ENCODE data around the gene SMOC1.

SMOC1 gene

DNA sequence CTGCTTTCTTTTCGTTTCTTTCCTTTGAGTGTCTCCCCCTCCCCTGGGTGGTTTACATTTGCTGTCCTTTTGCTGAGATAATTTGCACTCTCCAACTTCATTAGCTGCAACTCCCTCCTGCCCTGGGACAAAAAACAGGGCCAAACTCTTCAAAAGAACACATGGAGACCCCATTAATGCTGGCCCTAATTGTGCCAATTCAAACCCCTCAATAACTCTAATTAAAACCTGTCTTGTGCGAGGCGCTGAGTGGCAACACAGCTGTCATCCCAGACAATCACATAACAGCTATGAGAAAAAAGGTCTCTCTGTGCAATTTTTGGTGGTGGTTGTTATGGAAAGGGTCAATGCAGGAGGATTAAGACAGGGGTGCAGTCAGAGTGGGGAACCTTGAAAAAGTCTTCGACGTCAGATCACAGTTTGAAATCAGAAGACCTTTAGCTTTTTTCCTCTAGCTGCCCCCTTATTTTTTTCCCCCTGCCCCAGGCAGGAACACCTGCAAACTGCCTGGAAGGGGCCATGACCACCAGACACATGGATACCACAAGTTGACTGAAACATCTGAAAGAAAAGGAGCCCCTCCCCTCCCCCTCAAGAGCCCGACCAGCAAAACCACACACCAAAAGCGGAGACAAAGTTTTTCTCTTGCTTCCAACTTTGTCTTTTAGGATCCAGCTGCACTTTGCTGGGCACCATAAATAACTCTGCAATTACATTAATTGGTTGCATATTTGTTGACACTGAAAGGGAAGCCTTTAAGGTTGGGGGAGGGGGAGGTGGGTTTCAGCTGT, 26.5 kb upstream of the SMOC1 start:
- Histone ChIP-seq H3K27ac (no peak overlapping the region), H3K4me3 (no peak overlapping the region)
- peak; percentile 14 for DNase-seq (ENCODE audit: low spot score)
- TF ChIP-seq, protein P1, sequence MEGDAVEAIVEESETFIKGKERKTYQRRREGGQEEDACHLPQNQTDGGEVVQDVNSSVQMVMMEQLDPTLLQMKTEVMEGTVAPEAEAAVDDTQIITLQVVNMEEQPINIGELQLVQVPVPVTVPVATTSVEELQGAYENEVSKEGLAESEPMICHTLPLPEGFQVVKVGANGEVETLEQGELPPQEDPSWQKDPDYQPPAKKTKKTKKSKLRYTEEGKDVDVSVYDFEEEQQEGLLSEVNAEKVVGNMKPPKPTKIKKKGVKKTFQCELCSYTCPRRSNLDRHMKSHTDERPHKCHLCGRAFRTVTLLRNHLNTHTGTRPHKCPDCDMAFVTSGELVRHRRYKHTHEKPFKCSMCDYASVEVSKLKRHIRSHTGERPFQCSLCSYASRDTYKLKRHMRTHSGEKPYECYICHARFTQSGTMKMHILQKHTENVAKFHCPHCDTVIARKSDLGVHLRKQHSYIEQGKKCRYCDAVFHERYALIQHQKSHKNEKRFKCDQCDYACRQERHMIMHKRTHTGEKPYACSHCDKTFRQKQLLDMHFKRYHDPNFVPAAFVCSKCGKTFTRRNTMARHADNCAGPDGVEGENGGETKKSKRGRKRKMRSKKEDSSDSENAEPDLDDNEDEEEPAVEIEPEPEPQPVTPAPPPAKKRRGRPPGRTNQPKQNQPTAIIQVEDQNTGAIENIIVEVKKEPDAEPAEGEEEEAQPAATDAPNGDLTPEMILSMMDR (IDR thresholded peaks at IDR 0.05) = no peak

DNA sequence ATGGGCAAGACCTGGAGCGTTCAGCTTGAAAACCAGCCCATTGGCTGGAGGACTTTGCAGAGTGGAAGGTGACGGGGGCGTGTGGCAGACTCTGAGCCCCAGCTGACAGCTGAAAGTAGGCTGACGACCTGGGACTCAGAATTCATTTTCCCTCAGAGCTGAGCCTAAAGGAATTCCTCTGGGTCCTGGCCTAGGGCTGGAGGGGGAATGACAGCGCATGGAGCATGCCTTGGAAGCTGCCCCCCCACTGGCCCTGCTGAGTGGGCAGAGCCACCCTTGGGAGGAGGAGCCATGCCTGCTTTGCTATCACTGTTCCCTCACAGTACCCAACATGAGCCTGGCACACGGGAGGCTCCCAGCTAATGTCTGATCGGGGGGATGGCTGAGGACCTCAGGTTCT, 25.4 kb upstream of the SMOC1 start:
- TF ChIP-seq, protein P1 (IDR thresholded peaks at IDR 0.05) = no peak
- H3K27ac ChIP-seq = no peak overlapping the region
- no peak overlapping the region for H3K4me3 ChIP-seq
- peak; percentile 35 for DNase-seq (ENCODE audit: low spot score)

DNA sequence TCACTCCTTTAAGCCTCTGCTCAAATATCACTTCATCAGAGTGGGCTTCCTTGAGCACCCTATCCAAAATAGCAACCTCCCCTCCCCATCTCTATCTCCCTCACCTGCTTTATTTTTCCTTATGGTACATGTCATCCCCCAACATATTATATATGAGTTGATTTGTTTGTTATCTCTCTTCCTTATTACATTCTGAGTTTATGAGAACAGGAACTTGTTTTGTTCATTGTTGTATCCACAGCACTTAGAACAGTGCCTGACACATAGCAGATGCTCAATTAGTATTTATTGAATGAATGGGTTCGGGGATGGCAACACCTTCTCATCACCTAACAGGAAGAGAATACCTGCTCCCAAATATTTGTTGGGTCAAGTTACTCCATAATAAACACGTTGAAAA, 24.6 kb upstream of the SMOC1 start:
- H3K4me3 ChIP-seq = no peak overlapping the region
- H3K27ac ChIP-seq = no peak overlapping the region
- TF ChIP-seq, protein P1 (IDR thresholded peaks at IDR 0.05) = no peak
- DNase-seq (ENCODE audit: low spot score) = no peak

DNA sequence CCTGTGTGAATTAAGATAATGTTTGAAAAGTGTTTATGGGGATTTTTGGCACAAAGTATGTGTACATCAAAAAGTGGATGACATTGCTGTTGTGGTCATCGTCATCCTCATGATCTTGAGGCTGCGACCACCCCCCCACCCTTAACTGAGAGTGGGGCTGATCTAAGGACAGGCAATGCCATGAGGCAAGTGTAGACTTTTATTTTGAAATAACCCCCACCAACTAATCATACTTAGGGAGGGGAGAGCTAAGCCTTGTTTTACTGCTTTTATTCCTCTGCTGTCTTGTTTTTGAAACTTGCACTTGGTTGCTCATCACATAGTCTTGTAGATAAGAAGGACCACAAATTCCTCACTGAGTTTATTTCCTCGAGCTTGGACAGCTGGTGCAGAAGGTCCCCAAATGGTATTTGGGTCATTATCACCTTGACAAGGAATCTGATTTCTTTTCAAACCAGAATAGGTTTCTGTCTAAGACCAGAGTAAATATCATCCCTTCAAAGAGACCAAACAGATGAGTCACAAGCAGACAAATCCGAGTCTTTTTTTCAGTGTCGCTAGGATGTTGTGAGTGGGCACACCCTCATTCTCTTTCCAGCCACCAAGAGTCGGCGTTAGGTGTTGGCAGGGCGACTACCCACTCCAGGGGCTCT, 23.9 kb upstream of the SMOC1 start:
- Histone ChIP-seq H3K27ac (no peak overlapping the region), H3K4me3 (no peak overlapping the region)
- peak; percentile 28 for DNase-seq (ENCODE audit: low spot score)
- TF ChIP-seq, protein P1 (IDR thresholded peaks at IDR 0.05) = no peak

DNA sequence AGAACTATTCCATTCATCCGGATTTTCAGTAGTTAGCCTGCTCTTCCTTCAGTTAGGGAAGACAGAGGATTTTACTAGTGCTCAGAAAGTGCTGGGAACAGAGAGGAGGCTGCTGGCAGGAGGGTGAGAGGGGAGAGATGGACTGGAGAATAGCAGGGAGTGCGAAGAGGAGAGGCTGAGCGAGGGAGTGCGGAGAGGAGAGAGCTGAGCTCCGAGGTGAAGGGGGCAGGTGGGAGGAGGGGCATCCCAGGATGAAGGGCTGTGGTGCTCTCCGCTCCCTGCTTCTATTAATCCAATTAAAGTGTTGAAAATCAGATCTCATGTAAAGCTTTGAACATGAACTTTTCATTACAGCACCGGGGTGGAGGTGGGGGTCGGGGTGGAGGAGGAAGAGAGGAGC, 20.4 kb upstream of the SMOC1 start:
- TF ChIP-seq, protein P1 (IDR thresholded peaks at IDR 0.05) = no peak
- no peak overlapping the region for H3K27ac ChIP-seq
- H3K4me3 ChIP-seq = no peak overlapping the region
- DNase-seq (ENCODE audit: low spot score) = peak; percentile 24

DNA sequence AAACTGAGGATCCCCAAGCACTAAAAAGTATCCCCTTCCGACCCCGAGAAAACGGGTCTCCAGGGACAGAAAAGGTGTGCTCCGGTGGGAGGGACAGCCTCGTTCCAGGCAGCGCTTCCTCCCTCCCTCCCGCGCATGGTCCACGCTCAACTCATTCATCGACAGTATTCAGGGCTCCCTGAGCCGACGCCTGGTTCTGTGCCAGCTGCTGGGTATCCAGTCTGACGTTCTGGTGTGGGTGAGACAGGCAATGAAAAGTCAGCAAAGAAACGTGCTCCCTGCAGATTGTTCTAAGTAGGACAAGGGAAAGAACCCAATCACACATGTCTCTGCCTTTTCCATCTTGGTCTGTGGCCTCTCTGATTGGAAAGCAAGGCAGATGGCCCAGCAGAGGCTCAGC, 19.6 kb upstream of the SMOC1 start:
- no peak overlapping the region for H3K4me3 ChIP-seq
- TF ChIP-seq, protein P1 (IDR thresholded peaks at IDR 0.05) = no peak
- peak; percentile 52 for DNase-seq (ENCODE audit: low spot score)
- H3K27ac ChIP-seq = no peak overlapping the region

DNA sequence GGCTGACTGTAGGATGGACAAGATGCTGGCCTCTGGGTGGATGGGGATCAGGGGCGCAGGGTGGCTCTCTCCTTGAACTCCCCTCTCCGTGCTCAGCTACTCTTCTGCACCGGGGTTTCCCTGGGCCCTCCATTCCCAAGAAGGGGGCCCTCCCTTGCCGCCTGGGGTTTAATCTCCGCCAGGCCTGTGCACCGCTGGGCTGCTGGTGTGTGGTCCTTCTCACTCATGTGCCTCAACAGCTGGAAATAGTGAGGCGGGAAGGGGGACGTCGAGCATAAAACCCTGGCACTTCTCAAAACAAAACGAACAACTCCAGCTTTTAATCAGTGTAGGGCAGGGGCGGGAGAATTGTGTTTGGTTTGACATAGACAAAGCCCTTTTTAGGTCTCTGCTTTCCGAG, 19.0 kb upstream of the SMOC1 start:
- Histone ChIP-seq H3K4me3 (no peak overlapping the region), H3K27ac (no peak overlapping the region)
- DNase-seq (ENCODE audit: low spot score) = no peak
- TF ChIP-seq, protein P1 (IDR thresholded peaks at IDR 0.05) = no peak

Data from coronary artery (tissue), 2 donors.